ENCODE data around the gene C1orf105. TPM values are rescaled to one million over a fixed set of nuclear protein-coding genes. Genes with fewer than 3 reads are reported as not detected.
A peak's percentile ranks its signal among the peaks of the same experiment; 100 is the strongest.

The C1orf105 gene
- total and polyA plus RNA-seq, 10 of the 15 experiments (the other 5 are each of a cell fraction or from before 2014, with no cell fraction given): not detected

DNA sequence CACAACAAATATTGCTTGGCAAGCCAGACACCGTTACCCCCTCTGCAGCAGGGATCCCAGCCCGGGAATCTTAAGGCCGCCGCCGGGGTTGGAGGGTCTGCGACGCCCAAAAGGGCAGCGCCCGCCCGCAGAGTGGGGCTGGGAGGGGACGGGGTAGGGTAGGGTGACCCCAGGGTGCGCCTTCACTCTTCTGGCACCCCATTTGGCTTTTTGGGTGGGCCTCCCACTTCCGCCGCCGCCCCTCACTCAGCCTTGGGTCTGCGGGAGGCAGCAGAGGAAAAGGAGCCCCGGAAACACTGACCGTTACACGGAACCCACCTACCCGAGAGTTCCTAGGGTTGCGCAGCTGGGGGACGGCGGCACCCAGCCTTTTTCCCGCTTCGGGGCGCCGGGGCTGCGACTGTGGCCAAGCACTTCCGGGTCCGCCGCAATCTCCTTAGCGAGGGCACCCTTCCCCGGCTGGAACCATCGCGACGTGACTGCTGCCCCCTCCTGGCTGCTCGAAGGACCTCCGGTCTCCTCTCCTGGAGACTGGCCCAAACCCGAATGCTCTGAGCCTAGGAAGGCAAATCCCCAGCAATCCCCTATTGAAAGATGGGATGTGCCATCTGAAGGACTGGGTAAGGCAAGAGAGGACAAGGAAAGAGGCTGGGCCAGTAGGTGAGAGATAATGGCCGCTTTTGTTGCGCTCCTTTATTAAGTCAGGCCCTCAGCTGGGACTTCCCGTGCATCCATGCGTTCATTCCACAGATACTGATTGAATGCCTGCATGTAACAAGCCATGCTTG lies 23.4 kb downstream of the C1orf105 start, which contains the start of gene PIGC (continued):
- 0 out of 2 replicates have a peak, but pooled peaks have one; percentile 43 for TF ChIP-seq POLR2AphosphoS2 (IDR thresholded peaks at IDR 0.05; ENCODE audit: low read depth, low read length)
- TF ChIP-seq RUNX3 (IDR thresholded peaks at IDR 0.05; ENCODE audit: low read length): peak; percentile 36
- TF ChIP-seq SMARCA5 (IDR thresholded peaks at IDR 0.05): peak; percentile 93
- TF ChIP-seq RAD51 (IDR thresholded peaks at IDR 0.05): no peak
- no peak for TF ChIP-seq TCF7 (IDR thresholded peaks at IDR 0.05; ENCODE audit: borderline replicate concordance)
- no peak for TF ChIP-seq KDM1A (IDR thresholded peaks at IDR 0.05; ENCODE audit: borderline replicate concordance)
- no peak for TF ChIP-seq TARDBP (IDR thresholded peaks at IDR 0.05; ENCODE audit: borderline replicate concordance)
- no peak; the same call in 1 of the 2 replicates for TF ChIP-seq SIN3A (IDR thresholded peaks at IDR 0.05; ENCODE audit: low read depth, low read length)
- peak; percentile 73 for TF ChIP-seq RAD21 (IDR thresholded peaks at IDR 0.05; ENCODE audit: insufficient read depth, low read depth, low read length)
- no peak for TF ChIP-seq REST (IDR thresholded peaks at IDR 0.05; ENCODE audit: low read depth, low read length)
- 0 out of 2 replicates have a peak, but pooled peaks have one; percentile 42 for TF ChIP-seq STAT1 (conservative IDR thresholded peaks at IDR 0.05)
- no peak for TF ChIP-seq RBBP5 (conservative IDR thresholded peaks at IDR 0.05)
- no peak for TF ChIP-seq HSF1 (IDR thresholded peaks at IDR 0.05; ENCODE audit: low read depth, low read length)
- TF ChIP-seq ZBTB33 (IDR thresholded peaks at IDR 0.05): no peak
- TF ChIP-seq, protein P1, sequence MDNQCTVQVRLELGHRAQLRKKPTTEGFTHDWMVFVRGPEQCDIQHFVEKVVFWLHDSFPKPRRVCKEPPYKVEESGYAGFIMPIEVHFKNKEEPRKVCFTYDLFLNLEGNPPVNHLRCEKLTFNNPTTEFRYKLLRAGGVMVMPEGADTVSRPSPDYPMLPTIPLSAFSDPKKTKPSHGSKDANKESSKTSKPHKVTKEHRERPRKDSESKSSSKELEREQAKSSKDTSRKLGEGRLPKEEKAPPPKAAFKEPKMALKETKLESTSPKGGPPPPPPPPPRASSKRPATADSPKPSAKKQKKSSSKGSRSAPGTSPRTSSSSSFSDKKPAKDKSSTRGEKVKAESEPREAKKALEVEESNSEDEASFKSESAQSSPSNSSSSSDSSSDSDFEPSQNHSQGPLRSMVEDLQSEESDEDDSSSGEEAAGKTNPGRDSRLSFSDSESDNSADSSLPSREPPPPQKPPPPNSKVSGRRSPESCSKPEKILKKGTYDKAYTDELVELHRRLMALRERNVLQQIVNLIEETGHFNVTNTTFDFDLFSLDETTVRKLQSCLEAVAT (IDR thresholded peaks at IDR 0.05): no peak
- no peak for TF ChIP-seq ESRRA (IDR thresholded peaks at IDR 0.05; ENCODE audit: low read length)
- peak; percentile 28; the same call in 1 of the 2 replicates for TF ChIP-seq SREBF1 (IDR thresholded peaks at IDR 0.05; ENCODE audit: low read length)
- TF ChIP-seq RB1 (IDR thresholded peaks at IDR 0.05; ENCODE audit: borderline replicate concordance): peak; percentile 98

Data from GM12878 (cell line).